ENCODE measurements around the gene OVCH1. TPM values are rescaled to one million over a fixed set of nuclear protein-coding genes. Genes with fewer than 3 reads are reported as not detected.

OVCH1 gene, protein sequence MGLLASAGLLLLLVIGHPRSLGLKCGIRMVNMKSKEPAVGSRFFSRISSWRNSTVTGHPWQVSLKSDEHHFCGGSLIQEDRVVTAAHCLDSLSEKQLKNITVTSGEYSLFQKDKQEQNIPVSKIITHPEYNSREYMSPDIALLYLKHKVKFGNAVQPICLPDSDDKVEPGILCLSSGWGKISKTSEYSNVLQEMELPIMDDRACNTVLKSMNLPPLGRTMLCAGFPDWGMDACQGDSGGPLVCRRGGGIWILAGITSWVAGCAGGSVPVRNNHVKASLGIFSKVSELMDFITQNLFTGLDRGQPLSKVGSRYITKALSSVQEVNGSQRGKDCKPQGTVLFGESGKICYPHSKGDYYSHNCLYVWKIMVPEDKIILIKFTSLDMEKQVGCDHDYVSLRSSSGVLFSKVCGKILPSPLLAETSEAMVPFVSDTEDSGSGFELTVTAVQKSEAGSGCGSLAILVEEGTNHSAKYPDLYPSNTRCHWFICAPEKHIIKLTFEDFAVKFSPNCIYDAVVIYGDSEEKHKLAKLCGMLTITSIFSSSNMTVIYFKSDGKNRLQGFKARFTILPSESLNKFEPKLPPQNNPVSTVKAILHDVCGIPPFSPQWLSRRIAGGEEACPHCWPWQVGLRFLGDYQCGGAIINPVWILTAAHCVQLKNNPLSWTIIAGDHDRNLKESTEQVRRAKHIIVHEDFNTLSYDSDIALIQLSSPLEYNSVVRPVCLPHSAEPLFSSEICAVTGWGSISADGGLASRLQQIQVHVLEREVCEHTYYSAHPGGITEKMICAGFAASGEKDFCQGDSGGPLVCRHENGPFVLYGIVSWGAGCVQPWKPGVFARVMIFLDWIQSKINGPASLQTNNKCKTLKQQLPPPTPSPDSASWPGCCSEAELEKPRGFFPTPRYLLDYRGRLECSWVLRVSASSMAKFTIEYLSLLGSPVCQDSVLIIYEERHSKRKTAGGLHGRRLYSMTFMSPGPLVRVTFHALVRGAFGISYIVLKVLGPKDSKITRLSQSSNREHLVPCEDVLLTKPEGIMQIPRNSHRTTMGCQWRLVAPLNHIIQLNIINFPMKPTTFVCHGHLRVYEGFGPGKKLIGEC
- total RNA-seq (2011; cell fraction: chromatin; rRNA removed; ENCODE audit: low replicate concordance) = not detected in 2 replicates
- not detected in 2 replicates for total RNA-seq (2011; cell fraction: nucleolus; rRNA removed)
- total RNA-seq (2011; cell fraction: nucleoplasm; rRNA removed) = not detected in 2 replicates
- not detected in 2 replicates for total RNA-seq (2014; rRNA removed)
- total RNA-seq (2014; rRNA removed; fragmentation: Illumina TruSeq; extraction: Trizol) = not detected in 2 replicates
- not detected in 2 replicates for total RNA-seq (2015; rRNA removed; fragmentation: Illumina TruSeq; extraction: Trizol)
- total RNA-seq (2021) = not detected in 2 replicates
- not detected in 2 replicates for polyA plus RNA-seq (2011; rRNA removed)
- polyA plus RNA-seq (2011; cell fraction: cytosol; rRNA removed) = not detected in 2 replicates
- polyA plus RNA-seq (2011; cell fraction: nucleus; rRNA removed) = not detected in 2 replicates
- 0.03 TPM in 1 of 2 replicates, not detected in the other for polyA plus RNA-seq (2012)
- polyA plus RNA-seq (2014; fragmentation: Illumina TruSeq; extraction: Trizol) = not detected in 2 replicates
- not detected for polyA plus RNA-seq (2014; fragmentation: Nextera tagmentation; extraction: Ambion mirVana)
- polyA plus RNA-seq (2014; rRNA removed) = not detected in 2 replicates
- polyA minus RNA-seq (2011; rRNA and poly(A)+ RNA removed) = not detected in 2 replicates
- polyA minus RNA-seq (2011; cell fraction: cytosol; rRNA and poly(A)+ RNA removed) = not detected in 2 replicates
- not detected in 2 replicates for polyA minus RNA-seq (2011; cell fraction: nucleus; rRNA and poly(A)+ RNA removed)
- Bru-seq, nascent RNA = percentile 1 among the genes with signal in this experiment
- BruChase-seq, experiment 1, labeled RNA remaining after a 2-hour chase = percentile 8 among the genes with signal in this experiment
- percentile 3 among the genes with signal in this experiment for BruChase-seq, experiment 2, labeled RNA remaining after a 6-hour chase
- long read RNA-seq, experiment 1 = 0 reads
- long read RNA-seq, experiment 2 = 0 reads
- long read RNA-seq, experiment 3 = 0 reads

DNA sequence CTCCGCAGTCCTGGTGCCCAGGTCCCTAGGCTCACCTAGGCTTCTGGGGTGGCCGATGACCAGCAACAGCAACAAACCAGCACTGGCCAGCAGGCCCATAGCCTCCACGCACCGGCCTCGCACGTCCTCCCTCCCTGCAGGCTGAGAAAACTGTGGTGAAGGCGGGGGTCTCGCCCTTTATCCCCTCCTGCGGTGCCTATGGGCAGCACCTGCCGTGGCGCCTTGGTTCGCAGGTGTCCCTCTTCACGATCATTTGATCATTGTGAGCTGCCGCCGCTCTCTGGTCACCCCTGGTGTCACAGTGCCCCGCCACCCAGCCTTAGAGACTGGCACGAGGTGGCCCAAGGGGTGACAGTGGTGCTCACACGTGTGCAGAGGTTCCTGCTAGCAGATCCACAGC is at the start of gene OVCH1:
OVCH1 (minus strand) TSS at position 99 of the 400 bp plus-strand sequence; CDS start at position 99, 0 bp downstream.
- DNase-seq (ENCODE audit: extremely low read depth in 1 of 4, low spot score in 3 of 4) = no peak
- 4% methylated on average over 12 of the region's 18 CpGs for WGBS (ENCODE audit: insufficient coverage, low coverage, missing lambda C conversion rate)
- no peaks in the 10 kb centered on the region; the same call in 1 of the 2 replicates for H4K20me1 ChIP-seq (replicated peaks; ENCODE audit: control insufficient read depth, insufficient read depth, low read length)
- H3K36me3 ChIP-seq (ENCODE audit: control insufficient read depth, insufficient read depth, low read length) = no peaks in the 10 kb centered on the region
- BruUV-seq (replicated peaks) = no TSS peak
- no peak within 1 kb of the TSS for H3K27ac ChIP-seq (ENCODE audit: extremely low read depth, low read depth, low read length)
- intact Hi-C loops (cut with micrococcal nuclease) = no loop called here
- no peaks in the 10 kb centered on the region for H3K9me1 ChIP-seq (ENCODE audit: control insufficient read depth, insufficient read depth, low read length)
- H3K4me3 ChIP-seq = no peak within 1 kb of the TSS
- H3K79me2 ChIP-seq (ENCODE audit: control insufficient read depth, insufficient read depth, low read length) = no peaks in the 10 kb centered on the region
- H3K9me3 ChIP-seq (replicated peaks; ENCODE audit: control insufficient read depth, insufficient read depth, low read depth, low read length) = no peaks in the 10 kb centered on the region
- no peak for ATAC-seq
- ChIA-PET CTCF (ENCODE audit: low intra/inter-chr PET ratio) (no interaction called here), POLR2A (no interaction called here)
- H3K9ac ChIP-seq (ENCODE audit: insufficient read depth in 1 of 2, low read depth in 2 of 2, low read length in 2 of 2) = no peak within 1 kb of the TSS
- no peak for FAIRE-seq
- peaks cover 4 to 17% of the 10 kb centered on the region in 2 experiments; a peak in 2 of 5 replicates for H3K27me3 ChIP-seq (ENCODE audit: control insufficient read depth in 2 of 2, insufficient read depth in 2 of 2, low read length in 2 of 2)
- no peak within 1 kb of the TSS for H3K4me2 ChIP-seq (ENCODE audit: insufficient read depth, low read length)
- in situ Hi-C loops (cut with MboI) = no loop called here
- H2AFZ ChIP-seq (ENCODE audit: low read depth, low read length) = no peak within 1 kb of the TSS
- no peaks in the 10 kb centered on the region for H3K4me1 ChIP-seq (replicated peaks in 1 of 2; ENCODE audit: control insufficient read depth in 2 of 2, insufficient read depth in 2 of 2, low read length in 2 of 2)
- TF ChIP-seq TFE3 (CRISPR knock-in tag; IDR thresholded peaks at IDR 0.05) (no peak), HNRNPUL1 (IDR thresholded peaks at IDR 0.05; ENCODE audit: low read length) (no peak), ZEB2 (IDR thresholded peaks at IDR 0.05) (no peak), ZC3H8 (IDR thresholded peaks at IDR 0.05) (no peak), SFPQ (IDR thresholded peaks at IDR 0.05; ENCODE audit: low read depth, low read length) (no peak), CCNT2 (IDR thresholded peaks at IDR 0.05; ENCODE audit: borderline replicate concordance, extremely low read depth, insufficient read length, low read depth, low read length) (no peak), PCBP2 (IDR thresholded peaks at IDR 0.05; ENCODE audit: low read depth, low read length, poor library complexity, severe bottlenecking) (no peak), PPARD (CRISPR knock-in tag; IDR thresholded peaks at IDR 0.05) (no peak), MEIS2 (IDR thresholded peaks at IDR 0.05; ENCODE audit: partially characterized antibody) (no peak), YY1 (IDR thresholded peaks at IDR 0.05; ENCODE audit: borderline replicate concordance in 1 of 3, control insufficient read depth in 1 of 3, extremely low read depth in 1 of 3, insufficient read depth in 3 of 3, insufficient read length in 1 of 3, insufficient replicate concordance in 2 of 3, low read depth in 1 of 3, low read length in 2 of 3) (no peak)

All from K562 (cell line).